Stimulated activated CD4-positive, alpha-beta T cell treated with anti-CD3 and anti-CD28 coated beads, Interleukin-4, amount 100 ng/mL, for 24 hours (primary cell): ENCODE data around the gene RGS13.

Experiments used
- DNase-seq: peaks from one replicate; pipeline ENCODE4 v3.0.0-alpha.2; 2020

RGS13 gene

DNA sequence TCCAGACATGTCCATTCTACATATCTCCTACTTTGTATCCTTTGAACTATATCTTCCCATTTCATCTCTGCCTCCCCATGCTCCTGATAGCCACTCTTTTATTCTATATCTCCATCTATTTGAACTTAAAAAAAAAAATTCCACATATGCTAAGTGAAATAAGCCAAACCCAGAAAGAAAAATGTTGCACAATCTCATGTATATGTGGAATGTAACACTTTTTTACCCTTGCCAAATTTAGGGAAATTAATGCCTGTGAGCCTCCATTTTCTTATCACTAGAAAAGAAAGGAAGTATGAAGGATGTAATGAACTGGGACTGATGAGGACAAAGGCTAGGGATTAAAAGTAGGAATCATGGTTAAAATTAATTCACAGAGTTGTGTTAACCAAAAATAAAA, 53.5 kb downstream of the RGS13 start:
- no peak for DNase-seq

- DNase-seq: no peak
Observed at GRCh38 chr1:192691041-192691440, 55.1 kb downstream of the RGS13 start.

GRCh38 chr1:192696082-192696481, 60.1 kb downstream of the RGS13 start:
- no peak for DNase-seq

DNA sequence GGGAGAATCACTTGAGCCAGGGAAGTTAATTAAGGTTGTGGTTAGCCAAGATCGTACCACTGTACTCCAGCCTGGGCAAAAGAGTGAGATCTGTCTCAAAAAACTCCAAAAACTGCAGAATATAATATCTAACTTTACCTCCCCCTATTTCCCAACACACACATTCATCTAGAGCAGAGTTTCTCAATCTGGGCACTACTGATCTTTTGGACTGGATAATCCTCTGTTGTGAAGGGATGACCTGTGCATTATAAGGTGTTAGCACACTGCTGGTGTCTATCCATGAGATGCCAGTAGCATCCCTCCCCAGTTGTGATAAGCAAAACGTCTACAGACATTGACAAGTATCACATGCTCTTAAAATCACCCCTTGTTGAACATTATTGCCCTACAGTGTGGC, 61.8 kb downstream of the RGS13 start:
- no peak for DNase-seq

DNA sequence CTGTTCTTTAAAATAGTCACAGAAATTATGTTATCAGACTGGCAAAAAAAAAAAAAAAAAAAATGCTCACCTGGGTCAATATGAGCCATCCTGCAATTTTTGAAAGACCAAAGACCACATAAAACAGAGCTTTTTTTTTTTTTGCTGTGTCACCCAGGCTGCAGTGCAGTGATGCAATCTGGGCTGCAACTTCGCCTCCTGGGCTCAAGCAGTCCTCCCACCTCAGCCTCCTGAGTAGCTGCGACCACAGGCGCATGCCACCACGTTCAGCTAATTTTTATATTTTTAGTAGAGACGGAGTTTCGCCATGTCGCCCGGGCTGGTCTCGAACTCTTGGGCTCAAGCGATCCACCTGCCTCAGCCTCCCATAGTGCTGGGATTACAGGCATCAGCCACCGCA, 62.8 kb downstream of the RGS13 start:
- no peak for DNase-seq

DNA sequence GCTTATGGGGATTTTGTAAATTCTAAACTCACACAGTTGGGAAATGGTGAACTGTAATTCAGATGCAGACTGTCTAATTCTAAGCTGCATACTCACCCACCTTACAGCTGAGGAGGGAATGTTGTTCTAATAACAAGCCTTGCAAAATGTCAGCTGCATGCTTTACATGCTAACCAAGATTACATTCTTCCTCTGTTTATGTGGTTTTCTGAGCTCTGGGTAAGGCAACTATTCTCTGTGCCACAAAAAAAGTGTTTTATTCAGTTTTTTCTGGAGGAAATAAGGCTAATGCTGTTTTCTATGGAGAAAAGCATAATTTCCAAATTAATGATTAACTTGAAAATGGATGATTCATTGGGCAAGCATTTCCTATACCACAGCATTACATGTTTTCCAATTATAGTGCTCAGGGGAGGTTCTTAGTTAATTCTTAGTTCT, 64.9 kb downstream of the RGS13 start:
- no peak for DNase-seq

DNA sequence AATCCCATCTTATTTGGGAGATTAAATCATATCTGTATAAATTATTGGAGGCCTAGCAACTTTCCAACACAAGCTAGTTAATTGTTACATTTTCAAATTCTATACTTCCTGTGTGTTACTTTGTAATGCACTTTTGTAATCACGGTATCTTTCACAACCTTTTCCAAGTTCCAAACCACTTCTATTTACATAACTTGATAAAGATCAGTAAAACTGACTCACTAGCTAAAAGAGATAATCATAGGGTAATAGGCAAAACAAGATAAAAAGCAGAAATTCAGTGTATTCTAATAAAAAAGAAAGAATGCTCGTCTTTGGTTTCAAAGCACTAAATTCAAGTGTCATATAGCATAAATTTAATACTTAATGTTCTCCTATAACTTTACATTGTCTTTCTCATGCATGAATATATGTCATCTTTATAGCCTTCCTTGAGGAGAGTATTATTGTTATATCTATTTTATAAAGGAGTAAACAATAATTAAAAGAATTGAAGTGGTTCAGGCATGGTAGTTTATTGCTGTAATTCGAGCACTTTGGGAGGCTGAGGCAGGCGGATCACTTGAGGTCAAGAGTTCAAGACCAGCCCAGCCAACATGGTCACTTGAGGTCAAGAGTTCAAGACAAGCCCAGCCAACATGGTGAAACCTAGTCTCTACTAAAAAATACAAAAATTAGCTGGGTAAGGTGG, 66.4 kb downstream of the RGS13 start:
- no peak for DNase-seq

- DNase-seq: no peak
Observed at GRCh38 chr1:192703283-192704206, 67.6 kb downstream of the RGS13 start.

DNA sequence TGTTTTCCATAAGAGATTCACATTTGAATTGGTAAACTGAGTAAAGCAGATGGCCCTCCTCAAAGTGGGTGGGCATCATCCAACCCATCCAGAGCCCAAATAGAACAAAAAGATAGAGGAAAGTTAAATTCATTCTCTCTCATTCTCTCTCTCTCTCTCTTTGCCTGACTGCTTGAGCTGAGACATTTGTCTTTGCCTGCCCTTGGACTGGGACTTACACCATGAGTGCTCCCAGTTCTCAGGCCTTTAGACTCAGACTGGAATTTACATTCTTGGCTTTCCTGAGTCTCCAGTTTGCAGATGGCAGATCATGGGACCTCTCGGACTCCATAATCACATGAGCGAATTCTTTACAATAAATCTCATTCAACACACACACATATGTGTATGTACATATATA, 69.6 kb downstream of the RGS13 start:
- no peak for DNase-seq

DNA sequence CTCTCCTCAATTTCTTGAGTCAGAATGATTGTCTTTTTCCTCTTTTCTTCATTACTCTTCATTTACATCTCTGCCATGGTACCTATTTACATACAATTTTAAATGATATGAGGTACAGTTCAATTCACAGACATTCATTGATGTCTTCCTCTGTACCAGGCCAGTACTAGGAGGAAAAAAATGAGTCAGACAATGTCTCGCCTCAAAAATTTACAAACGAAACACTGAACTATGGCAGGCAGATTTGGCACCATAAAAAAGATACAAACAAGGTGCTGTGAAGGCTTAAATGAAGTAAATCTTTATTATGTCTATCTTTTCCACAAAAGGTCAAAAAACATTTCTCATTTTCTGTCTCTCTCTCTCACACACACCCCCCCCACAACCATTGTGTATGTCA, 71.0 kb downstream of the RGS13 start:
- no peak for DNase-seq

GRCh38 chr1:192707978-192708547, 72.1 kb downstream of the RGS13 start:
- no peak for DNase-seq

DNA sequence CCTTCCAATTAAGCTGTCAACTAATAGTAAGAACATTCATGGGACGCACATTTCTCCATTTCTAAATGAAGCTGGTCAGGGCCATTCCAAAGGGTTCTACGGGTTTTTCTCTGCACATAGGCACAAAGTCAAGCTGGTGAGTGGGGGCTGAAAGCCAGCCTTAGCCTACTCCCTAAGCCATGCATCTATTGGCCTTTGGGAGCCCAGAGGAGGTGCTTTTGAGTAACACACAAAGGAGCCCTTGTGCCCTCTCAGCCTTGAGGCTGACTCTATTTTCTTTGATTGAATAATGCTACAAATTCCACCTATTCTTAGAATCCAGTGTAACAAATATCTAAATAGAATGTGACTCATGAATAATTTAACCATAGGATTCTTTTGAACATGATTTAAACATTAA, 73.6 kb downstream of the RGS13 start:
- DNase-seq: no peak
